HEK293T (cell line): ENCODE data around the gene SMIM24.
"Not testable (repeated sequence)": the region's sequence is repeated elsewhere in the genome, so short reads cannot be mapped to it uniquely, and the experiment has no call there.

Experiments used
- CTCF ChIA-PET: fragments of 350-600 bp; formaldehyde crosslinking; extraction: SDS; loops from one replicate; lab custom pipeline; 2021; ENCODE audit warnings: antibody characterized with exemption, inconsistent platforms; lab: Yijun Ruan, JAX
- POLR2A ChIA-PET: fragments of 350-600 bp; formaldehyde crosslinking; extraction: SDS; loops from one replicate; lab custom pipeline; 2020; ENCODE audit warnings: antibody characterized with exemption, inconsistent platforms; lab: Yijun Ruan, JAX
- DNase-seq: peaks from one replicate; pipeline ENCODE4 v3.0.0; 2012; ENCODE audit warnings: mixed read lengths; ENCODE audit errors: extremely low spot score
- ARNT ChIP-seq: fragments of 450-650 bp; IDR thresholded peaks from 2 replicates; pipeline ENCODE4 v1.6.1; 2017; ENCODE audit warnings: mild to moderate bottlenecking
- BHLHE40 ChIP-seq: fragments of 450-650 bp; IDR thresholded peaks from 2 replicates; pipeline ENCODE4 v1.6.1; 2016; ENCODE audit warnings: mild to moderate bottlenecking, moderate library complexity, borderline replicate concordance
- CTBP1 ChIP-seq: fragments of 450-650 bp; IDR thresholded peaks from 2 replicates; pipeline ENCODE4 v1.6.1; 2016; ENCODE audit warnings: borderline replicate concordance
- ELF4 ChIP-seq: fragments of 450-650 bp; IDR thresholded peaks from 2 replicates; pipeline ENCODE4 v1.6.1; 2017; ENCODE audit warnings: antibody characterized with exemption
- FOXA1 ChIP-seq: fragments of 450-650 bp; IDR thresholded peaks from 2 replicates; pipeline ENCODE4 v1.6.1; 2016; ENCODE audit warnings: mild to moderate bottlenecking
- FOXK2 ChIP-seq: fragments of 450-650 bp; IDR thresholded peaks from 2 replicates; pipeline ENCODE4 v1.6.1; 2016; ENCODE audit warnings: mild to moderate bottlenecking
- FOXM1 ChIP-seq: fragments of 450-650 bp; IDR thresholded peaks from 2 replicates; pipeline ENCODE4 v1.6.1; 2017; ENCODE audit warnings: mild to moderate bottlenecking, borderline replicate concordance
- HDGF ChIP-seq: fragments of 450-650 bp; IDR thresholded peaks from 2 replicates; pipeline ENCODE4 v1.6.1; 2017; ENCODE audit warnings: antibody characterized with exemption, borderline replicate concordance
- L3MBTL2 ChIP-seq: fragments of 450-650 bp; conservative IDR thresholded peaks from 2 replicates; pipeline ENCODE4 v1.6.1; 2016; ENCODE audit warnings: mild to moderate bottlenecking
- LEF1 ChIP-seq: fragments of 450-650 bp; IDR thresholded peaks from 2 replicates; pipeline ENCODE4 v1.6.1; 2017; ENCODE audit warnings: mild to moderate bottlenecking, borderline replicate concordance
- NFRKB ChIP-seq: fragments of 450-650 bp; IDR thresholded peaks from 2 replicates; pipeline ENCODE4 v1.6.1; 2016; ENCODE audit warnings: mild to moderate bottlenecking, moderate library complexity
- SP1 ChIP-seq: fragments of 450-650 bp; IDR thresholded peaks from 2 replicates; pipeline ENCODE4 v1.6.1; 2017
- SUZ12 ChIP-seq: fragments of 450-650 bp; IDR thresholded peaks from 2 replicates; pipeline ENCODE4 v1.6.1; 2016; ENCODE audit warnings: mild to moderate bottlenecking
- TARDBP ChIP-seq: fragments of 450-650 bp; IDR thresholded peaks from 2 replicates; pipeline ENCODE4 v1.6.1; 2016
- ZNF384 ChIP-seq: fragments of 450-650 bp; IDR thresholded peaks from 2 replicates; pipeline ENCODE4 v1.6.1; 2016
- TF ChIP-seq, protein P1 (sequence below): fragments of 450-650 bp; IDR thresholded peaks from 2 replicates; pipeline ENCODE4 v1.6.1; 2016

Gene SMIM24

DNA sequence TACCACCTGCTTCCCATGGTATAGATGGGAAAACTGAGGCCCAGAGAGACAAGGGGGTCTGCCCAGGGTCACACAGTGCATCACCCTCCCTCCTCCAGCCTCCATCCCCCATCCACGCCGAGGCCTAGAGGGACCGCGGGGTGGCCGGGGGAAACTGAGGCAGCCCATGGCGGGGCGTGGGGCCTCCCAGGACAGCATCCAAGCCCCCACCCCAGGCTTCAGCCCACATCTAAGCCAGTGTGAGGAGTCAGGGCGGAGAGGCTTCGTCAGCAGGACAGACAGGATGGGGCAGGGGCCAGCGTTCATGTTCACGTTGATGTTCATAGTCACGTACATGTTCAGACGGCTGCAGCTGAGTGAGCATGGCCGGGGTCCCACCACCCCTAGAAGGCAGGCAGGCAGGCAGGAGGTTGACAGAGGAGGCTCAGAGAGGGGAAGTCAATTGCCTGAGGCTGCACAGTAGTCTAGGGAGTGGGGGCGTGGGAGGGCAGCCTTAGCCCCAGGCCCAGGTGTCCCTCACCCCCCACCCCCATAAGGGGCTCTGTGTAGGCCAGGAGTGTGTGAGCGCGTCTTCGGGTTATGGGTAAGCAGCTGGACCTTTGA, 23.3 kb downstream of the SMIM24 start:
- ChIA-PET POLR2A (no interaction called here), CTCF (no interaction called here)
- TF ChIP-seq HDGF (no peak), TARDBP (no peak), NFRKB (no peak), FOXK2 (no peak), CTBP1 (no peak), SP1 (no peak), LEF1 (no peak), L3MBTL2 (no peak), SUZ12 (no peak), FOXM1 (no peak), BHLHE40 (no peak), ZNF384 (no peak), ARNT (no peak), ELF4 (no peak), FOXA1 (no peak)
- TF ChIP-seq, protein P1, sequence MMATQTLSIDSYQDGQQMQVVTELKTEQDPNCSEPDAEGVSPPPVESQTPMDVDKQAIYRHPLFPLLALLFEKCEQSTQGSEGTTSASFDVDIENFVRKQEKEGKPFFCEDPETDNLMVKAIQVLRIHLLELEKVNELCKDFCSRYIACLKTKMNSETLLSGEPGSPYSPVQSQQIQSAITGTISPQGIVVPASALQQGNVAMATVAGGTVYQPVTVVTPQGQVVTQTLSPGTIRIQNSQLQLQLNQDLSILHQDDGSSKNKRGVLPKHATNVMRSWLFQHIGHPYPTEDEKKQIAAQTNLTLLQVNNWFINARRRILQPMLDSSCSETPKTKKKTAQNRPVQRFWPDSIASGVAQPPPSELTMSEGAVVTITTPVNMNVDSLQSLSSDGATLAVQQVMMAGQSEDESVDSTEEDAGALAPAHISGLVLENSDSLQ: no peak
- no peak for DNase-seq

DNA sequence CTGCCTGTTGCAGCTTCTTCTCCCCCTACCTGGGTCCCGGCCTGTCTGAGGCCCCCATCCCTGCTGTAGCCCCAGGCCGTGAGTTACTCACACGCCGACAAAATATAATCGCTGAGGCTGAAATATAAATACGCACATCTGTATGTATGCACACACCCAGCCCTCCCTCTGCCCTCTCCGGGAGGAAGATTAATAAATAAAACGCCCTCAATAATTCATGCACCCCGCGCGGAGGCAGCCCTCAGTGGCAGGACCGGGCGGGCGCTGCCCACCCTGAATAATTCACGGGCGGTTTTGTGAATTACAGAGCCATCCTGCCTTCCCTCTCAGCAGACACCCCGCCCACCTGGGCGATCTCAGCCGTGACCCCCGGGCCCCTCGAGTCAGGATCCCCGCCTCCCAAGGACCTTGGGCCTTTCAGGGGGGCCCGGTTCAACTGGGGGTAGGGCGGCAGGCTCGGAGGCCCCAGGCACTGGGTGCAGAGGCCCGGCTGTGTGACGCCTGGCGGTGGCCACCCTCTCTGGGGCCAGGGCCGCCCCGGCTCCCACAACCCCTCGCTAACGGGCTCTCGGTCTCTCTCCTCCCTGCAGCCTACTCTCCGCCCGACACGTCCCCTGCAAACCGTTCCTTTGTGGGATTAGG, 24.2 kb downstream of the SMIM24 start:
- CTCF ChIA-PET: no interaction called here
- DNase-seq: no peak
- POLR2A ChIA-PET: no interaction called here
- TF ChIP-seq FOXK2 (no peak), HDGF (no peak), BHLHE40 (no peak), ZNF384 (no peak), L3MBTL2 (no peak), ARNT (no peak), NFRKB (no peak), CTBP1 (no peak), TARDBP (no peak), ELF4 (no peak), FOXM1 (no peak), LEF1 (no peak), SP1 (no peak), SUZ12 (no peak), FOXA1 (no peak)
- TF ChIP-seq, protein P1: no peak

DNA sequence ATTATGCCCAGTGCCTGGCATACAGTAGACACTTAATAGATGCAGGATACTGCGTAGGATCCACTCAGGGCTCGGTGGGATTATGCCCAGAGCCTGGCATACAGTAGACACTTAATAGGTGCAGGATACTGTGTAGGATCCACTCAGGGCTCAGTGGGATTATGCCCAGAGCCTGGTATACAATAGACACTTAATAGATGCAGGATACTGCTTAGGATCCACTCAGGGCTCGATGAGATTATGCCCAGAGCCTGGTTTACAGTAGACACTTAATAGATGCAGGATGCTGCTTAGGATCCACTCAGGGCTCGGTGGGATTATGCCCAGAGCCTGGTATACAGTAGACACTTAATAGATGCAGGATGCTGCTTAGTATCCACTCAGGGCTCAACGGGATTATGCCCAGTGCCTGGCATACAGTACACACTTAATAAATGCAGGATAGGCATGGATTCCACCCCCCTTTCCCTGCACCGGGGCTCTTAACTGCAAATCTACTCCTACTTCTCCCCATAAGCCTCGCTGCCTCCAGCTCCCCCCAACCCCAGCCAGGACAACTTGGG, 24.9 kb downstream of the SMIM24 start:
- no peak for DNase-seq
- CTCF ChIA-PET: interaction anchor here (0.5 kb wide), 1 partner anchor 231 kb away, joined by 3 read pairs; no protein-coding TSS in a partner anchor
- TF ChIP-seq FOXA1: no peak
- TF ChIP-seq SUZ12: no peak
- TF ChIP-seq HDGF: no peak
- no peak for TF ChIP-seq ZNF384
- no peak for TF ChIP-seq CTBP1
- TF ChIP-seq L3MBTL2: no peak
- no peak for TF ChIP-seq ELF4
- no peak for TF ChIP-seq FOXK2
- TF ChIP-seq BHLHE40: no peak
- TF ChIP-seq FOXM1: no peak
- no peak for TF ChIP-seq NFRKB
- TF ChIP-seq LEF1: no peak
- POLR2A ChIA-PET: no interaction called here

DNA sequence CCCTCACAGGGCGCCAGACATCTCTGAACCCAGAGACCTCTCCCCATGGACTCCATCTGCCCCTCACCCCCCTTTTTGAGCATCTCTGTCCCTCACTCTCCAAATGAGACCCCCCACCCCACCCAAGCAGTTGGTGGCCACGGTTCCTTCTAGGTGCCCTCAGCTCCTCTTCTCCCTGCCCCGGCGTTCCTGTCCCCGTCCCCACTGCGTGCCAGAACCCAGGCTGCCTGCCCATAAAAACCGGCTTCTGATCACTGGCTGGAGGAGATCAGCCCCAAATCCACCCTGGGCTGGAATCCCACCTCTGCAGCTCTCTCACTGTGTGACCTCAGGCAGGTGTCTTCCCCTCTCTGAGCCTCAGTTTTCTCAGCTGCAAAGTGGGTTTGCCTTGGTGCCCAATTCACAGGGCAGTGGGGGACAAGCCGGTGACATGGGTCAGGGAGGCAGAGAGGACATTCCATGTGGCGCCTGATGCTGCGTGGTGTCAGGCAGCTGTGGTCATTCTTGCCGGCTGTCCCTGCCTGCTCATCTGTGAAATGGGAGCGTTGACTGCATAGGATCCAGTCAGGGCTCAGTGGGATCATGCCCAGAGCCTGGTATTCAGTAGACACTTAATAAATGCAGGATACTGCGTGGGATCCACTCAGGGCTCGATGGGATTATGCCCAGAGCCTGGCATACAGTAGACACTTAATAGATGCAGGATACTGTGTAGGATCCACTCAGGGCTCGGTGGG, 25.5 kb downstream of the SMIM24 start:
- ChIA-PET POLR2A (no interaction called here), CTCF (no interaction called here)
- TF ChIP-seq FOXK2: no peak
- TF ChIP-seq HDGF: no peak
- TF ChIP-seq FOXA1: no peak
- TF ChIP-seq L3MBTL2: no peak
- DNase-seq: no peak

DNA sequence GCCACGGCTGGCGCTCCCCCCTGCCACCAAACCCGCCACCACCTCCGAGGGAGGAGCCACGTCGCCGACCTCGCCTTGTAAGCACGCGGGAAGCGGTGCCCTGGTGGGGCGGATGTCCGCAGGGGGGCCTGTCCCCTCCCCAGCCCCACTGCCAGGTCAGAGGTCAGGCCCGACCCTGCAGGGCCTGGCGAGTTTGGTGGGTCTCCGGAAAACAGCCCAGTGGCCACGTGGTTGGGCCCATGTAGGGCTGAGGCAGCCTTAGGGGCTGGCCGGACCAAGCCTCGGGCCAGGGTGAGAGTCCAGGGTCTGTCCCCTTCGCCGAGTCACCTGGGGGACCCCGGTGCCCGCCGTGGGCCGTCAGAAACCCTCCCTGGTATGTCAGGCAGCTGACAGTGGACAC, 26.5 kb downstream of the SMIM24 start:
- CTCF ChIA-PET: no interaction called here

DNA sequence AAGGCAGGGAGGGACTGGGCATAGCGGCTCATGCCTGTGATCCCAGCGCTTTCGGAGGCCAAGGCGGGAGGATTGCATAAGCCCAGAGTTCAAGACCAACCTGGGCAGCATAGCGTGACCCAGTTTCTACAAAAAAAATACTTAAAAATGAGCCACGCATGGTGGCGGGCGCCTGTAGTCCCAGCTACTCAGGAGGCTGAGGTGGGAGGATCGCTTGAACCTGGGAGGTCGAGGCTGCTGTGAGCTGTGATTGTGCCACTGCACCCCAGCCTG, 27.4 kb downstream of the SMIM24 start:
- POLR2A ChIA-PET, CTCF ChIA-PET, DNase-seq: not testable (repeated sequence)

More for the DNA sequence above, 26.5 kb downstream of the SMIM24 start:
- POLR2A ChIA-PET: no interaction called here
- TF ChIP-seq, protein P1: no peak
- no peak for TF ChIP-seq HDGF
- no peak for TF ChIP-seq FOXK2
- TF ChIP-seq SP1: no peak
- no peak for TF ChIP-seq ZNF384
- no peak for TF ChIP-seq BHLHE40
- no peak for TF ChIP-seq ELF4
- TF ChIP-seq SUZ12: no peak
- TF ChIP-seq L3MBTL2: no peak
- TF ChIP-seq ARNT: no peak
- TF ChIP-seq TARDBP: no peak
- no peak for TF ChIP-seq CTBP1
- TF ChIP-seq NFRKB: no peak
- TF ChIP-seq FOXA1: no peak
- no peak for TF ChIP-seq FOXM1
- no peak for TF ChIP-seq LEF1
- no peak for DNase-seq
